Osteoblast (primary cell): ENCODE measurements around the gene FRMD3. TPM values are rescaled to one million over a fixed set of nuclear protein-coding genes. Genes with fewer than 3 reads are reported as not detected.

Experiments used
- DNase-seq: peaks from one replicate; pipeline ENCODE4 v3.0.0; 2011; ENCODE audit warnings: low spot score, mixed read lengths; ENCODE audit not compliant: insufficient read length; ENCODE audit errors: missing footprints
- H2AFZ ChIP-seq: 2 replicates; pipeline ENCODE4 v1.6.0; 2011; ENCODE audit warnings: mild to moderate bottlenecking, low read length
- H3K27ac ChIP-seq: 2 replicates; pipeline ENCODE4 v1.5.1; 2011; ENCODE audit warnings: mild to moderate bottlenecking, low read depth, low read length, moderate library complexity
- H3K27me3 ChIP-seq: 2 replicates; pipeline ENCODE4 v1.6.0; 2012; ENCODE audit warnings: mild to moderate bottlenecking, control low read depth, inconsistent platforms, low read length, moderate library complexity; ENCODE audit not compliant: insufficient read depth
- H3K36me3 ChIP-seq: 2 replicates; pipeline ENCODE4 v1.5.1; 2011; ENCODE audit warnings: mild to moderate bottlenecking, low read length, control low read depth, moderate library complexity; ENCODE audit not compliant: insufficient read depth
- H3K4me1 ChIP-seq: 2 replicates; pipeline ENCODE4 v1.5.1; 2011; ENCODE audit warnings: mild to moderate bottlenecking, low read length, control low read depth, moderate library complexity; ENCODE audit not compliant: insufficient read depth
- H3K4me2 ChIP-seq: 2 replicates; pipeline ENCODE4 v1.6.0; 2011; ENCODE audit warnings: mild to moderate bottlenecking, low read length; ENCODE audit not compliant: insufficient read depth
- H3K4me3 ChIP-seq: fragments of 200-600 bp; sonication (generic); 3 replicates; pipeline ENCODE4 v1.5.1; 2012; ENCODE audit warnings: mild to moderate bottlenecking, low read length, inconsistent platforms; ENCODE audit not compliant: insufficient read depth
- H3K79me2 ChIP-seq: 2 replicates; pipeline ENCODE4 v1.6.0; 2012; ENCODE audit warnings: mild to moderate bottlenecking, low read length, control low read depth, inconsistent platforms; ENCODE audit not compliant: insufficient read depth
- H3K9me3 ChIP-seq: 2 replicates; pipeline ENCODE4 v1.5.1; 2011; ENCODE audit warnings: low read depth, low read length, control low read depth
- H4K20me1 ChIP-seq: 2 replicates; pipeline ENCODE4 v1.6.0; 2012; ENCODE audit warnings: mild to moderate bottlenecking, low read length, control low read depth; ENCODE audit not compliant: insufficient read depth
- CTCF ChIP-seq: IDR thresholded peaks from 2 replicates; pipeline ENCODE4 v1.5.1; 2011; ENCODE audit warnings: mild to moderate bottlenecking, low read depth, low read length, moderate library complexity; ENCODE audit errors: extremely low read depth
- total RNA-seq: library from RNA; depleted of rRNA; stranded (reverse); fragments of >200 nt; gene quantifications from 2 replicates; pipeline ENCODE4 v1.2.3, GENCODE V29; 2012

FRMD3 gene
- total RNA-seq, 1 donor = 0.36 TPM

GRCh38 chr9:83554278-83554677, 16.1 kb upstream of the FRMD3 start:
- TF ChIP-seq CTCF = no peak
- DNase-seq = no peak
- no peaks in the 10 kb centered on the region for H3K9me3 ChIP-seq

GRCh38 chr9:83544002-83544698, 5.9 kb upstream of the FRMD3 start:
- H3K79me2 ChIP-seq = no peaks in the 10 kb centered on the region
- H3K27me3 ChIP-seq = no peaks in the 10 kb centered on the region
- H3K4me2 ChIP-seq = no peak overlapping the region
- no peaks in the 10 kb centered on the region for H3K9me3 ChIP-seq
- no peaks in the 10 kb centered on the region for H4K20me1 ChIP-seq
- H3K27ac ChIP-seq = no peak overlapping the region
- H3K36me3 ChIP-seq = no peaks in the 10 kb centered on the region
- no peak for DNase-seq
- no peaks in the 10 kb centered on the region for H3K4me1 ChIP-seq
- peak; percentile 70 for TF ChIP-seq CTCF
- H3K4me3 ChIP-seq = no peak overlapping the region
- H2AFZ ChIP-seq = no peak overlapping the region

More at GRCh38 chr9:83554278-83554677, 16.1 kb upstream of the FRMD3 start:
- Histone ChIP-seq H3K4me1 (no peaks in the 10 kb centered on the region), H3K79me2 (no peaks in the 10 kb centered on the region), H2AFZ (no peak overlapping the region), H4K20me1 (no peaks in the 10 kb centered on the region), H3K27me3 (no peaks in the 10 kb centered on the region), H3K36me3 (no peaks in the 10 kb centered on the region), H3K4me2 (no peak overlapping the region), H3K4me3 (no peak overlapping the region), H3K27ac (no peak overlapping the region)

GRCh38 chr9:83538890-83539238, 663 bp upstream of the FRMD3 start:
- DNase-seq = no peak
- H2AFZ ChIP-seq = peak overlapping the region; percentile 35

More at GRCh38 chr9:83538890-83539238, 663 bp upstream of the FRMD3 start:
- TF ChIP-seq CTCF = no peak
- H3K4me1 ChIP-seq = no peaks in the 10 kb centered on the region
- peak overlapping the region; percentile 60 for H3K4me3 ChIP-seq
- H3K27ac ChIP-seq = no peak overlapping the region
- H3K36me3 ChIP-seq = no peaks in the 10 kb centered on the region
- H3K9me3 ChIP-seq = no peaks in the 10 kb centered on the region
- no peaks in the 10 kb centered on the region for H3K79me2 ChIP-seq
- peaks cover 13% of the 10 kb centered on the region for H3K27me3 ChIP-seq
- no peaks in the 10 kb centered on the region for H4K20me1 ChIP-seq
- peak overlapping the region; percentile 73 for H3K4me2 ChIP-seq
